Loucy (cell line): ENCODE results near the gene CMTR1.

Experiments used
- H2AFZ ChIP-seq: fragments of 200-600 bp; sonication (generic); 2 replicates; pipeline ENCODE4 v1.6.0; 2016; ENCODE audit warnings: antibody characterized with exemption, mild to moderate bottlenecking, low read length, moderate library complexity
- H3F3A ChIP-seq: fragments of 200-600 bp; 2 replicates; pipeline ENCODE4 v1.6.0; 2016; ENCODE audit warnings: antibody characterized with exemption, low read depth, mild to moderate bottlenecking
- H3K27me3 ChIP-seq: fragments of 200-600 bp; sonication (generic); 2 replicates; pipeline ENCODE4 v1.6.1; 2014; ENCODE audit warnings: low read length, mild to moderate bottlenecking; ENCODE audit not compliant: insufficient read depth, poor library complexity, severe bottlenecking
- H3K36me3 ChIP-seq: fragments of 200-600 bp; sonication (generic); 2 replicates; pipeline ENCODE4 v1.6.1; 2016; ENCODE audit warnings: low read length; ENCODE audit not compliant: insufficient read depth
- H3K4me1 ChIP-seq: fragments of 200-600 bp; sonication (generic); 2 replicates; pipeline ENCODE4 v1.5.1; 2014; ENCODE audit warnings: low read length, mild to moderate bottlenecking; ENCODE audit not compliant: insufficient read depth, poor library complexity, severe bottlenecking
- H3K4me2 ChIP-seq: fragments of 200-600 bp; sonication (generic); 2 replicates; pipeline ENCODE4 v1.6.0; 2014; ENCODE audit warnings: antibody characterized with exemption, low read length, low read depth, mild to moderate bottlenecking; ENCODE audit not compliant: poor library complexity, severe bottlenecking
- H3K4me3 ChIP-seq: fragments of 200-600 bp; sonication (generic); 2 replicates; pipeline ENCODE4 v1.5.1; 2014; ENCODE audit warnings: low read length, mild to moderate bottlenecking, mixed read lengths; ENCODE audit not compliant: poor library complexity, severe bottlenecking
- H3K79me2 ChIP-seq: fragments of 200-600 bp; sonication (generic); 2 replicates; pipeline ENCODE4 v1.6.1; 2014; ENCODE audit warnings: low read length; ENCODE audit not compliant: insufficient read depth
- H3K9ac ChIP-seq: fragments of 200-600 bp; sonication (generic); 2 replicates; pipeline ENCODE4 v1.6.0; 2014; ENCODE audit warnings: mild to moderate bottlenecking, low read depth, low read length, moderate library complexity; ENCODE audit not compliant: poor library complexity, severe bottlenecking
- H3K9me2 ChIP-seq: fragments of 200-600 bp; sonication (generic); replicated peaks from 2 replicates; pipeline ENCODE4 v1.6.1; 2016; ENCODE audit warnings: low read depth, low read length, mixed read lengths
- H3K9me3 ChIP-seq: fragments of 200-600 bp; sonication (generic); 2 replicates; pipeline ENCODE4 v1.6.1; 2014; ENCODE audit warnings: mild to moderate bottlenecking, antibody characterized with exemption, low read length, low read depth; ENCODE audit not compliant: insufficient read depth
- H4K20me1 ChIP-seq: fragments of 200-600 bp; sonication (generic); 2 replicates; pipeline ENCODE4 v1.6.0; 2014; ENCODE audit warnings: antibody characterized with exemption, low read length, mild to moderate bottlenecking; ENCODE audit not compliant: insufficient read depth, poor library complexity, severe bottlenecking
- EZH2phosphoT487 ChIP-seq: fragments of 200-600 bp; IDR thresholded peaks from 2 replicates; pipeline ENCODE4 v1.6.1; 2018; ENCODE audit warnings: antibody characterized with exemption, mild to moderate bottlenecking, moderate library complexity, borderline replicate concordance
- TF ChIP-seq, protein P1 (sequence below): fragments of 200-600 bp; sonication (generic); conservative IDR thresholded peaks from 2 replicates; pipeline ENCODE4 v1.5.1; 2014; ENCODE audit warnings: mild to moderate bottlenecking, antibody characterized with exemption, low read length

Gene CMTR1, protein sequence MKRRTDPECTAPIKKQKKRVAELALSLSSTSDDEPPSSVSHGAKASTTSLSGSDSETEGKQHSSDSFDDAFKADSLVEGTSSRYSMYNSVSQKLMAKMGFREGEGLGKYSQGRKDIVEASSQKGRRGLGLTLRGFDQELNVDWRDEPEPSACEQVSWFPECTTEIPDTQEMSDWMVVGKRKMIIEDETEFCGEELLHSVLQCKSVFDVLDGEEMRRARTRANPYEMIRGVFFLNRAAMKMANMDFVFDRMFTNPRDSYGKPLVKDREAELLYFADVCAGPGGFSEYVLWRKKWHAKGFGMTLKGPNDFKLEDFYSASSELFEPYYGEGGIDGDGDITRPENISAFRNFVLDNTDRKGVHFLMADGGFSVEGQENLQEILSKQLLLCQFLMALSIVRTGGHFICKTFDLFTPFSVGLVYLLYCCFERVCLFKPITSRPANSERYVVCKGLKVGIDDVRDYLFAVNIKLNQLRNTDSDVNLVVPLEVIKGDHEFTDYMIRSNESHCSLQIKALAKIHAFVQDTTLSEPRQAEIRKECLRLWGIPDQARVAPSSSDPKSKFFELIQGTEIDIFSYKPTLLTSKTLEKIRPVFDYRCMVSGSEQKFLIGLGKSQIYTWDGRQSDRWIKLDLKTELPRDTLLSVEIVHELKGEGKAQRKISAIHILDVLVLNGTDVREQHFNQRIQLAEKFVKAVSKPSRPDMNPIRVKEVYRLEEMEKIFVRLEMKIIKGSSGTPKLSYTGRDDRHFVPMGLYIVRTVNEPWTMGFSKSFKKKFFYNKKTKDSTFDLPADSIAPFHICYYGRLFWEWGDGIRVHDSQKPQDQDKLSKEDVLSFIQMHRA

DNA sequence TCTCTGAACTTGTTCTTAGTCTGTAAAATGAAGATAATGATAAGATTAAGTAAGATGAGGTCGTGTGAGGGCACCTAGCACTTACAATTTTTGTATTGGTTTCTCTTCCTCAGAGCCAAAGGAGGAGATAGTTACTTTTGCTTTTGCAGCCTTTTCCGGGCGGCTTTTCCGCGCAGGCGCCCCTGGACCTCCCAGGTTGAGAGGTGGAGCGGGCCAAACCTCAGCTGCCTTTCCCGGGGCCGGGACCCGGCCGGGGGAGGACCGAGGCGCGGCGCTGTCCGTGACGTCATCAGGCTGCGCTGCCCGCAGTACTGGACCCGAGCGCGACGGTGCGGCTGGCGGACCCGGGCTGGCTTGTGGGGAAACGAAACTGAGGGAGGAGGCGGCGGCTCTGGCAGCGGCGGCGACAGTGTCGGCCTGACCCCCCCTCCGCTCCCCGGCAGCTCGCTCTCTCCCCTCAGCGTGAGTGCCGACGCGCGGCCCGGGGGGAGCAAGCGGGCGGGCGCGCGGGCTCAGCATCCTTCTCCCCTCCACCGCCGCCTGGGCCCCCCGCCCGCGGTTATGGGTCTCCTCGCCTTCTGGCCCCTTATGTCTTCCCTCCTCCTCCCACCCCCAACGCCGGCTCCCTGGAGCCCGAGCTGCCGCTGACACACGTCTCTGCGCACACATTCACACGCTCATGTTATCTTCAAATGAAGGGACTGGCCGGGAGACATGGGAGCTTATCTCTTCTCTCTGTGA, at the start of gene CMTR1:
Gene CMTR1, plus strand, starts transcription at position 306 of the 741 bp plus-strand sequence. CDS start 2,409 bp downstream, outside the sequence.
- H2AFZ ChIP-seq: peak within 1 kb of the TSS; percentile 99
- H3K9me3 ChIP-seq: no peaks in the 10 kb centered on the region
- H3K9ac ChIP-seq: peak within 1 kb of the TSS; percentile 89
- no peaks in the 10 kb centered on the region for H3K9me2 ChIP-seq
- H3F3A ChIP-seq: 0 out of 2 replicates have a peak, but pooled peaks cover 2% of the 10 kb centered on the region
- H3K4me1 ChIP-seq: peaks cover 28% of the 10 kb centered on the region
- TF ChIP-seq, protein P1, sequence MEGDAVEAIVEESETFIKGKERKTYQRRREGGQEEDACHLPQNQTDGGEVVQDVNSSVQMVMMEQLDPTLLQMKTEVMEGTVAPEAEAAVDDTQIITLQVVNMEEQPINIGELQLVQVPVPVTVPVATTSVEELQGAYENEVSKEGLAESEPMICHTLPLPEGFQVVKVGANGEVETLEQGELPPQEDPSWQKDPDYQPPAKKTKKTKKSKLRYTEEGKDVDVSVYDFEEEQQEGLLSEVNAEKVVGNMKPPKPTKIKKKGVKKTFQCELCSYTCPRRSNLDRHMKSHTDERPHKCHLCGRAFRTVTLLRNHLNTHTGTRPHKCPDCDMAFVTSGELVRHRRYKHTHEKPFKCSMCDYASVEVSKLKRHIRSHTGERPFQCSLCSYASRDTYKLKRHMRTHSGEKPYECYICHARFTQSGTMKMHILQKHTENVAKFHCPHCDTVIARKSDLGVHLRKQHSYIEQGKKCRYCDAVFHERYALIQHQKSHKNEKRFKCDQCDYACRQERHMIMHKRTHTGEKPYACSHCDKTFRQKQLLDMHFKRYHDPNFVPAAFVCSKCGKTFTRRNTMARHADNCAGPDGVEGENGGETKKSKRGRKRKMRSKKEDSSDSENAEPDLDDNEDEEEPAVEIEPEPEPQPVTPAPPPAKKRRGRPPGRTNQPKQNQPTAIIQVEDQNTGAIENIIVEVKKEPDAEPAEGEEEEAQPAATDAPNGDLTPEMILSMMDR: no peak
- TF ChIP-seq EZH2phosphoT487: no peak
- H3K27me3 ChIP-seq: no peaks in the 10 kb centered on the region
- H4K20me1 ChIP-seq: peaks cover 5% of the 10 kb centered on the region
- H3K79me2 ChIP-seq: peaks cover 40% of the 10 kb centered on the region
- peak within 1 kb of the TSS; percentile 99 for H3K4me2 ChIP-seq
- H3K4me3 ChIP-seq: peak within 1 kb of the TSS; percentile 97
- peaks cover 9% of the 10 kb centered on the region; the same call in 1 of the 2 replicates for H3K36me3 ChIP-seq

DNA sequence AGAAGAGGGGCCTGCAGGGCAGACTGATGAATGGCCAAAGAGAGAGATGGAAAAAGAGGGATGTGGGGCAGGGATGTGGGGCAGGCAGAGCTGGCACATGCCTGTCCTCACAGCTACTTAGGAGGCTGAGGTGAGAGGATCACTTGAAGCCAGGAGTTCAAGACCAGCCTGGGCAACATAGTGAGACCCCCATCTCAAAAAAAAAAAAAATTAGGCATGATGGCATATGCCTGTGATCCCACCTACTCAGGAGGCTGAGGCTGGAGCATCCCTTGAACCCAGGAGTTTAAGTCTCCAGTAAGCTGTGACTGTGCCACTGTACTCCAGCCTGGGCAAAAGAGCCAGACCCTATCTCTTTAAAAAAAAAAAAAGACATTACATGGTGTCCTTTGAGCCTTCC, 44.4 kb upstream of the CMTR1 start:
- no peaks in the 10 kb centered on the region for H3K4me1 ChIP-seq
- no peak overlapping the region for H3K9ac ChIP-seq
- H3F3A ChIP-seq: no peaks in the 10 kb centered on the region
- TF ChIP-seq, protein P1: no peak
- no peak for TF ChIP-seq EZH2phosphoT487
- no peaks in the 10 kb centered on the region for H4K20me1 ChIP-seq
- H3K36me3 ChIP-seq: peaks cover 35% of the 10 kb centered on the region; the same call in 1 of the 2 replicates
- no peaks in the 10 kb centered on the region for H3K9me2 ChIP-seq
- H3K4me3 ChIP-seq: no peak overlapping the region
- H3K9me3 ChIP-seq: no peaks in the 10 kb centered on the region
- H3K79me2 ChIP-seq: no peaks in the 10 kb centered on the region
- no peak overlapping the region for H2AFZ ChIP-seq
- no peak overlapping the region for H3K4me2 ChIP-seq
- H3K27me3 ChIP-seq: no peaks in the 10 kb centered on the region

DNA sequence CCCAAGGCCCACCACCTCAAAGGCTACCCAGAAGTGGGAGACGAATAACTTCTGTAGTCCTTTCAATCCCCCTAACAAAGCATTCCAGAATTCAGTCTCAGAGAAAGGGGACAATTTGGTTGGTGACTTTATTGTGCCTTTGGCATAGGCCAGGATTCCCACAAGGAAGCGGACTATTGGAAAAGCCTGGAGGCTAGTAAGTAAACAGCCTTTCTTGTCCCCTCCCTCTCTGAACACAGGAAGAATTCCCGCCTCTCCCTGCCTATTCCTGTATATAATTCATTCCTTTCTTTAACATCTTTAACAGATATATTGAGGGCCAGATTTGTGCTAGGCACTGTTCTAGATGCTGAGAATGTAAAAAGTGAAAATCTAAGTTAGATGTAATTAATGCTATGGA, 43.2 kb upstream of the CMTR1 start:
- Histone ChIP-seq H3K79me2 (no peaks in the 10 kb centered on the region), H3K27me3 (no peaks in the 10 kb centered on the region), H4K20me1 (no peaks in the 10 kb centered on the region), H3F3A (no peaks in the 10 kb centered on the region), H3K4me1 (no peaks in the 10 kb centered on the region), H3K9me3 (no peaks in the 10 kb centered on the region), H3K9ac (no peak overlapping the region), H3K36me3 (peaks cover 32% of the 10 kb centered on the region; the same call in 1 of the 2 replicates), H3K4me3 (no peak overlapping the region), H2AFZ (no peak overlapping the region), H3K9me2 (no peaks in the 10 kb centered on the region), H3K4me2 (no peak overlapping the region)
- TF ChIP-seq, protein P1: no peak
- no peak for TF ChIP-seq EZH2phosphoT487
